Posterior vena cava (tissue), 2 donors: ENCODE measurements around the gene FBXL15. TPM values are rescaled to one million over a fixed set of nuclear protein-coding genes. Genes with fewer than 3 reads are reported as not detected.

Source experiments
- DNase-seq: peaks from one replicate; pipeline ENCODE4 v3.0.0-alpha.2; 2020; ENCODE audit warnings: low spot score
- intact Hi-C, 2 donors: fragments of 100-400 bp; cut with DNase I; formaldehyde crosslinking; loops; one replicate each; pipeline versions ENCODE4 v1.14.1 to v1.14.2; 2022 to 2023
- long read RNA-seq, 2 donors: library from polyadenylated mRNA; unstranded; transcript quantifications; one replicate each; pipeline ENCODE4 v2.0.0, GENCODE V29; 2020 to 2021
- total RNA-seq, 2 donors: library from RNA; stranded (reverse); fragmentation: NEBNext Ultra II Directional; extraction: Animal tissue kit (Norgen Biotek cat#: 25700); gene quantifications; one replicate each; pipeline ENCODE4 v1.2.1, GENCODE V29; 2021
- donor health status: DM: yes; HTN: yes; CAD: no.
- donor health status: DM: yes; HTN: yes; CAD: no.

Gene FBXL15, protein sequence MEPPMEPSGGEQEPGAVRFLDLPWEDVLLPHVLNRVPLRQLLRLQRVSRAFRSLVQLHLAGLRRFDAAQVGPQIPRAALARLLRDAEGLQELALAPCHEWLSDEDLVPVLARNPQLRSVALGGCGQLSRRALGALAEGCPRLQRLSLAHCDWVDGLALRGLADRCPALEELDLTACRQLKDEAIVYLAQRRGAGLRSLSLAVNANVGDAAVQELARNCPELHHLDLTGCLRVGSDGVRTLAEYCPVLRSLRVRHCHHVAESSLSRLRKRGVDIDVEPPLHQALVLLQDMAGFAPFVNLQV
- total RNA-seq, result 10 to 100 TPM; 10.8 to 12.4 TPM
- long read RNA-seq, donor 1, partial matches to known transcripts, result 17 of 19 reads
- long read RNA-seq, donor 1, other reads (novel, unspliced or antisense), result 0 of 19 reads
- long read RNA-seq, donor 2, transcript FBXL15-201 (4 exons, 2,362 nt), result major isoform, 18 of 155 reads
- long read RNA-seq, donor 2, partial matches to known transcripts, result 120 of 155 reads
- long read RNA-seq, donor 2, other reads (novel, unspliced or antisense), result 17 of 155 reads

DNA sequence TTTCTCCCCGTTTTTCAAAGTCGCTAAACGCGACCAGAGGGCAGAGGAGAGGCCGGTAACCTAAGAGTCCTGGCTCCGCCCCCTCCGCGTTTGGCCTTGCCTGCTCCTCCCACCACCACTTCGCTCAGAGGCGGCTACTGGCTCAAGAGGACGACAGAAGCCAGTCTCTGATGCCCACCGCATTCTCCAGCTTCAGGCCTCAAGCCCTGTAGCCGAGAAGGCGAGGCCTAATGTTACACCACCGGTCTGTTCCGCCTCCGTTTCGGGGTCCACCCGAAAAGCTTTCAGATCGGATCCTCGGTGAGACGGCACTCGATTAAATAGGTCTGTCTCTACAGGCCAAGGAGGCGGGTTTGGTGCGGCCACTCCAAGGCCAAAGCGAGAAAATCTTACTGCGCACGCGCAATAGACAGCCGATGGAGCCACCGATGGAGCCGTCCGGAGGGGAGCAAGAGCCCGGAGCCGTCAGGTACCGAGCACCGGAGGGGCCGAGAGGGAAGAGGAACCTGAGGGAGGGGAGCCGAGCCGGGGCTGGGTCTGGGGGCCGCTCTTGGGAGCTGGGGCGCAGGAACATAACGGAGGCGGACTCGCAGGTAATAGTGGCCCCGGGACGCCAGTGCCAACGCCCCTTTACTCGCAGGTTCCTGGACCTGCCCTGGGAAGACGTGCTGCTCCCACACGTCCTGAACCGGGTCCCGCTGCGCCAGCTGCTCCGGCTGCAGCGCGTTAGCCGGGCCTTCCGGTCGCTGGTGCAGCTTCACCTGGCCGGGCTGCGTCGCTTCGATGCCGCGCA is at the start of gene FBXL15:
FBXL15 (plus strand) TSS at position 123 of the 793 bp plus-strand sequence; CDS start at position 417, 294 bp downstream.
- intact Hi-C loops, result no loop called here
- peak; percentile 99 for DNase-seq

DNA sequence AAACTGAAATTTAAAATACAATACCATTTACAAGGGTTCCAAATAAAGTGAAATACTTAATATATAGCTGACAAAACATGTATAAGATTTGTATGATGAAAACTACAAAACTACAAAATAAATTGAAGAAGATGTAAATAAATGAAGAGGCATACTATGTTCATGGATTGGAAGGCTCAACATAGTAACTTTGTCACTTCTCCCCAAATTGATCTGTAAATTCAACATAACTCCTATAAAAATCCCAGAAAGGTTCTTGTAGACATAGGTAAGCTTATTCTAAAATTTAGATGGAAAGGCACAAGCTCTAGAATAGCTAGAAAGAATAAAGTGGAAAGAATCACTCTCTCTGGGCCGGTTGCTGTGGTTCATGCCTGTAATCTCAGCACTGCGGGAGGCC is 49.3 kb upstream of the FBXL15 start:
- no peak for DNase-seq

DNA sequence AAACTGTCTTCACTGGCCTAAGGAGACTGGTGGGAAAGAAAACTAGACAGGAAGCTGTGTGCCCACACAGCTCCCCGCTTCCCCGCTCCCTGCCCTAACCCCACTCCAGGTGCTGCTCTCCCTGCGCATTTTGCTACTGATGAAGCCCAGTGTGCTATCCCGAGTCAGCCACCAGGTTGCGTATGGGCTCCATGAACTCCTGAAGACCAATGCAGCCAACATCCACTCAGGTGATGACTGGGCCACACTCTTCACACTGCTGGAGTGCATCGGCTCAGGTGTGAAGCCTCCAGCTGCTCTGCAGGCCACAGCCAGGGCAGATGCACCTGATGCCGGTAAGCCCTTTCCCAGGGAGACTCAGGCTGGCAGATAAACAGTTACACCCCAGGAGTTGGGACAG is 45.4 kb upstream of the FBXL15 start:
- DNase-seq, result no peak
- intact Hi-C loops, result no loop called here

More for the DNA sequence above, 49.3 kb upstream of the FBXL15 start:
- intact Hi-C loops, result no loop called here

DNA sequence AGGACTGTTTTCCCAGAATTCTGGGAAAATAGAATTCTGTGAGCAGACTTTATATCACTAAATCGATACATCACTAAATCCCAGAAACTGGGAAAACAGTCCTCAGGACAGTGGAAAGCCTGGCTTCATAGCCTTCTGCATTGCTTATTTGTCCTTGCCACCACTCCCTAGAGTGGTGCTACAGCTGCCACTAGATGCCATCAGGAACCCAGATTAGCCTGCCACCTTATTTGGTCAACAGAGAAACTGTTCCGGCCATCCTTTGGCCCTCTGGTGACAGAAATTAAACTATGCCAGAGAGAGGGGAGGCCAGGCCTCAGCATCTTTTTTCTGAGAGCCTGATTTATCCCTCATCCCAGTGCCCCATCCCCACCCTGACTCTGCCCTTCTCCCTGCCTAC is 44.8 kb upstream of the FBXL15 start:
- intact Hi-C loops, result no loop called here
- no peak for DNase-seq

DNA sequence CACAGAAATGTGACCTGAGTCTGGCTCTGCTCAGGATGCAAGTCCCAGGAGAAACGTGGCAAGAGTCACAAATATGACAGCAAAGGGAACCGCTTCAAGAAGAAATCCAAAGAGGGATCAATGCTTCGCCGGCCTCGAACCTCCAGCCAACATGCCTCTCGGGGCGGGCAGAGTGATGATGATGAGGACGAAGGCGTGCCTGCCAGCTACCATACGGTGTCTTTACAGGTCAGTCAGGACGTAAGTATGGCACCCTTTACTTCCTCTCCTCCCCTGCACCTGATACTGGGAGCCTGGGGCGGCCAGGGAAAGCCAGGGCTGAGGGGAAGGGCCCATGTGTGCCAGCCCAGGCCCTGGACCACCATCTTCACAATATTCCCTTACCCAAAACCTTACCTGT is 43.7 kb upstream of the FBXL15 start:
- DNase-seq, result no peak
- intact Hi-C loops, result no loop called here

DNA sequence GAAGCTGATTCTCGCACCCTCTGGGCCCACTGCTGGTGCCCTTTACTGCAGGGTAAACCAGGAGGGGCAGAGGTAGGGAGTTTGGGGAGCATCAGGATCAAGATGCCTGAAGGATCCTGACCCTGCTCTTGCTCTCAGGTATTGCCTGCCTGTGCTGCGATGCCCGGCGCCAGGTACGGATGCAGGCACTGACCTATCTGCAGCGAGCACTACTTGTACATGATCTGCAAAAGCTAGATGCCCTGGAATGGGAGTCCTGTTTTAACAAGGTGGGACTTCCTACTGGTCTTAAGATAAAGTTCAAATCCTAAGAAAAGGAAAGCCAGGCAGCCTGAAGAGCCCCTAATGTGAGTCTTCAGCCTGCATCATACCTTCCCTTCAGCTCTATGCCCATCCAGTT is 41.3 kb upstream of the FBXL15 start:
- intact Hi-C loops, result no loop called here
- DNase-seq, result no peak

DNA sequence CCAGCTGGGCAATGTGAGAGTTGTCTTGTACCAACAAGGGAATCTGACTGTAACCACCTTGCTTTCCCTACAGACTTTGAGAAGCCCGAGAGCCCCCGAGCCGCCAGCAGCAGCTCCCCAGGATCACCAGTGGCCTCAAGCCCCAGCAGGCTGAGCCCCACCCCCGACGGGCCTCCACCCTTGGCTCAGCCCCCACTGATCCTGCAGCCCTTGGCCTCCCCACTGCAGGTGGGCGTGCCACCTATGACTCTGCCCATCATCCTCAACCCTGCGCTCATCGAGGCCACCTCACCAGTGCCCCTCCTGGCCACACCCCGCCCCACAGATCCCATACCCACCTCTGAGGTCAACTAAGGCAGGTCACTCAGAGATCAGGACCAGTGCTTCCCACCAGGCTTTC is 38.7 kb upstream of the FBXL15 start:
- no peak for DNase-seq
- intact Hi-C loops, result no loop called here

DNA sequence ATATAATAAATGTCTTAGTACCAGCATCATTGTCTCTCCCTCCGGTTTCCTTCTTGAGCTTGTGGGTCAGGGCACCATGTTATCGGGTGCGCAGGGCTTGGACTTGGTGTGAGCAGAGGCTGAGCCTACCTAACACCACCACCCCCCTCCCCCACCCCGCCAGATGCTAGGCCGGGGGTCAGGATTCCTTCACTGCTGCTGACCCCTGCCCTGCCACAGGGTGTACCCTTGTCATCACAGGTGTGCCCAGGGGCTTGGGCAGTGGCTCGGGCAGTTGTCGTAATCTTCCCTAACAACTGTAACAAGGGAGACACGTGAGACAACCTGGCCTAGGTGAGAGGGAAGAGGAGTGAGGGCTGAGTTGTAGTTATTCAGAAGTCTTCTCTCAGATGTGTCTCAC is 37.8 kb upstream of the FBXL15 start:
- intact Hi-C loops, result no loop called here
- no peak for DNase-seq

DNA sequence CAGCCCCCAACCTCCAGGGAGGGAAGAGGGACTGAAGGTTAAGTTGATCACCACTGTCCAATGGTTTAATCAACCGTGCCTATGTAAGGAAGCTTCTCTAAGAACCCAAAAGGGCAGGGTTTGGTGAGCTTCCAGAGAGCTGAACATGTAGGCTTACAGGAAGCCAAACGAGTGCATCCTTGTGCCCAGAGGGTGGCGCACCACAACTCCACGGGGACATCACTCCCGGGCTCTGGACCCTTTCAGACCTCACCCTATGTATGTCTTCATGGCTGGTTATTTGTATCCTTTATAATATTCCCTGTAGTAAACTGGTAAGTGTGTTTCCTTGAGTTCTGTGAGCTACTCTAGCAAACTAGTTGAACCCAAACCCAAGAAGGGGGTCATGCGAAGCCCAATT is 36.6 kb upstream of the FBXL15 start:
- intact Hi-C loops, result no loop called here
- DNase-seq, result peak; percentile 76

DNA sequence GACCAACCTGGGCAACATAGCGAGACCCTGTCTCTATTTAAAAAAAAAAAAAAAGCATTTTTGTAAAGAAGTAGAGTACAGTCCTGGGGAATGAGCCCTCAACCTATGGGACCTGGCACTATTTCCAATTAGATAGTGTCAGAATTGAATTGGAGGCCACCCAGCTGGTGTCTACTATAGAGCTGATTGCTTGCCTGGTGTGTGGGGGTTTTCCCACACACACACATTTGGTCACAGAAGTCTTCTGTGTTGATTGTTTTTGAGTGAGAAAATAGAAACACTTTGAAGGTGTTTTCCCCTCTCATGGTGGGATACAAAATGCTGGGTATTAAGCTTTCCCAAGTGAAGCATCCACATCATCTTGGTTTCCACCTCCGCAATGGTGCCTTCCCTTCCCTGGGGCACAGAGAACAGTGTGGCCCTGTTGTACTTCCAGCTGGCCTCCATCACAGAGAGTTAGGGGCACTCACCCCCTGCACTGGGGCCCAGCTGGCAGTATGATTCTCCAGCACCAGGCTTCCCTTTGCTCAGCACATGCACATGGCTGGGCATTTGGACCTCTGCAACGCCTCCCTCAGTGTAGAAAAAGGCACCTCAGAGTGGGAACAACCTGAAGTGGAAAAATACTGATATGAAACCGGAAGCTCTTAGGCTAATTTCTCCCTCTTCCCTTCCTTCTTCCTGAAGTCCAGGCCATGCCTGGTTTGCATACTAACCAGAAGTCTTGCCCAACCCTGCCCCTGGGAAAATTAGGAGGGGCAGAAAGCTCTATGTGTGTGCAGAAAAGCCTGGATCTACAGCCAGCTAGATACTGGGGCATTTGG is 35.8 kb upstream of the FBXL15 start:
- intact Hi-C loops, result no loop called here
- DNase-seq, result peak; percentile 62

DNA sequence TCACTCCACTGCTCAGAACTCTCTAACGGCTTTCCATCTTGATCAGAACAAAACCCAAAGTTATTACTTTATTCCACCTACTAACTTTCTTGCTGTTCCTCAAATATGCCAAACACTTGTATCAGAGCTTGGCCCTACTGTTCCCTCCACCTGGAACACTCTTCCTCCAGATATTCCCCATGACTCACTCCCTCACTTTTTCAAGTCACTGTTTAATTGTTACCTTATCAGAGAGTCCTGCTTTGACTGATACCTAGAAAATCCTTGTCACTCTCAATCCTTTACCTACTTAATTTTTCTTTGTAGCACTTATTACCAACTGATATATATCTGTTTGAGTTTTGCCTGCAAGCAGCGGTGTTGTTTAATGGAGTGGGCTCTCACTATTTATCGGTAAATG is 30.7 kb upstream of the FBXL15 start:
- intact Hi-C loops, result no loop called here
- DNase-seq, result no peak

DNA sequence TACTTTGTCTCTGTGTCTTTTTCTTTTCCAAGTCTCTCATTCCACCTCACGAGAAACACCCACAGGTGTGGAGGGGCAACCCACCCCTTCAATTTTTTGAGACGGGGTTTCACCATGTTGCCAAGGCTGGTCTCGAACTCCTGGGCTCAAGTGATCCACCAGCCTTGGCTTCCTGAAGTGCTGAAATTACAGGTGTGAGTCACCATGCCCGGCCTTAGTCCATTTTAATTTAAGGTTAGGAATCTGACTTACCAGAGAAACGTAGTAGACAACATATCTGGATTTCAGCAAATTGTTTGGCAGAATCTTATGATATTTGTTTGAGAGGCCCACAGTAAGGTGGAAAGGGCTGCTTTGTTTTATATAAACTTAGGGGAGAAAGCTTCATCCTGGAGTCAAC is 28.3 kb upstream of the FBXL15 start:
- intact Hi-C loops, result loop anchor here in 1 of 2 donors (2.0 kb wide), 1 partner anchor 88 kb away; no protein-coding TSS in a partner anchor
- no peak for DNase-seq

DNA sequence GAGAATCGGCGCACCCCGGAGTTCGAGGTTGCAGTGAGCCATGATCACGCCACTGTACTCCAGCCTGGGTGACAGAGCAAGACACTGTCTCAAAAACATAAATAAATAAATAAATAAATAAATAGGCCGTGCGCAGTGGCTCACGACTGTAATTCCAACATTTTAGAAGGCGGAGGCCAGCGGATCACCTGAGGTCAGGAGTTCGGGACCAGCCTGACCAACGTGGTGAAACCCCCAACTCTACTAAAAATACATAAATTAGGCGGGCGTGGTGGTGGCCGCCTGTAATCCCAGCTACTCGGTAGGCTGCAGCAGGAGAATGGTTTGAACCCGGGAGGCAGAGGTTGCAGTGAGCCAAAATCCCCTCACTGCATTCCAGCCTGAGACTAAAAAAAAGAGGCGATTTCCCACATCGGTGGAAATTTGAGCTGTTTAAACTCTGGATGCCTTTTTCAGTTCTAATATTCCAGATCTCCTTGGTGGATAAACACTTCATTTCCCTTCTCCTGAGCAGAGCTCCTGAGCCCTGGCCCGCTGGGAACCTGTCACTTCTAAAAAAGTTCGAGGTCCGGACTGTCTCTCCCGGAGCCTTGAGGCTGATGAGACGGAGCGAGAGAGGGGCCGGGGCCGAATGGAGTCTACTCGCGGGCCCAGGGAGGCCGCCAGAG is 27.1 kb upstream of the FBXL15 start:
- DNase-seq, result no peak
- intact Hi-C loops, result loop anchor here in 1 of 2 donors (2.0 kb wide), 1 partner anchor 87 kb away; no protein-coding TSS in a partner anchor

DNA sequence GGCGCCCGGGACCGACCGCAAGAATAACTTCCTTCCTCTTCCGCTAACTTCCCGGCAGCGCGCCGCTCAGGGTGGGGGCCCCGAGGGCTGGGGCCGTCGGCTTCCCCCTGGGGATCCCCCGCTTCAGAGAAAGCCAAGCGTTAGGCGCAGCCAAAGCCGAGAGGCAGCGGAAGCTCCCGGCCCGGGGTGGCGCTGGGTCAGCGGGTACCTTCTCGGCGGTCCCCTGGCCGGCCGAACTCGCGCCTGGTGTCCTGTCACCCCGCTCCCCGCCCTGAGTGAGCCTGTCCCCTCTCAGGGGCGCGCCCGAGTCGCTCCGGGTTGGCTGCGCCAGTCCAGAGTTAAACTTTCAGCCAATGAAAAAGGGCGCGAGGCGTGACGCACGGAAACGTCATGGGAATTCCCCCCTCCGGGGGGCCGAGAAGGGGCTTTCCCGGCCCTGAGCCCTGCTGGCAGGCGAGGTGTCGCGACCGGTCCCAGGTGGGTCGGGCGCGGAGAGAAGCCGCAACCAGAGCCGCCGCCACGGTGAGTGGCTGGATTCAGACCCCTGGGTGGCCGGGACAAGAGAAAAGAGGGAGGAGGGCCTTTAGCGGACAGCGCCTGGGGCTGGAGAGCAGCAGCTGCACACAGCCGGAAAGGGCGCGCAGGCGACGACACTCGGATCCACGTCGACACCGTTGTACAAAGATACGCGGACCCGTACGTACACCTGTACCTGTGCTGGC is 26.4 kb upstream of the FBXL15 start:
- peak; percentile 99 for DNase-seq
- intact Hi-C loops, result no loop called here

DNA sequence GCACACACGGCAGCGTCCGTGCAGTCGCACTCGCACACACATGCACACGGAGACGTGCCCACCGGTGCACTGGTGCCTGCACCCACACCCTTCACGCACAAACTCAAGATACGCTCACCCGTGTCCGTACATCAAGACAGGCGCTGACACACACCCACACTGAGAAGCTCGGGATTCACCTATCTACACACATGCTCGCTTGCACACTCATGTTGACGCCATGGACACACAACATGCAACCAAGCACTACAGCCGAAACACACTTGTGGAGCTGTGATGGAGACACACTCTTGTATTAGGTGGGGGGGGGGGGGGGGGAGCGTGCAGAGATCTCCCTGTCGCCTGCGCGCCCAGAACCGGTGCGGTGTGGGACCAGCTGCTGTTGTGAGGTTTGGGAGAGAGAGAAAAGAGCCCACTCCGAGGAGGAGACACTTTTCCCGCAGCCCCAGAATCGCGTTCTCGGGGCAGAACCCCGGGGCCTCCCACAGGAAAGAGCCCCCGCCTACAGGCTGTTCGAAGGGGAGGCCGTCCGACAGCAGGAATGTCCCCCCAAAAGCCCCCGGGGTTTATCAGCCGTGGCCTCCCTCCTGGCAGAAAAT is 25.7 kb upstream of the FBXL15 start:
- intact Hi-C loops, result no loop called here
- DNase-seq, result no peak

DNA sequence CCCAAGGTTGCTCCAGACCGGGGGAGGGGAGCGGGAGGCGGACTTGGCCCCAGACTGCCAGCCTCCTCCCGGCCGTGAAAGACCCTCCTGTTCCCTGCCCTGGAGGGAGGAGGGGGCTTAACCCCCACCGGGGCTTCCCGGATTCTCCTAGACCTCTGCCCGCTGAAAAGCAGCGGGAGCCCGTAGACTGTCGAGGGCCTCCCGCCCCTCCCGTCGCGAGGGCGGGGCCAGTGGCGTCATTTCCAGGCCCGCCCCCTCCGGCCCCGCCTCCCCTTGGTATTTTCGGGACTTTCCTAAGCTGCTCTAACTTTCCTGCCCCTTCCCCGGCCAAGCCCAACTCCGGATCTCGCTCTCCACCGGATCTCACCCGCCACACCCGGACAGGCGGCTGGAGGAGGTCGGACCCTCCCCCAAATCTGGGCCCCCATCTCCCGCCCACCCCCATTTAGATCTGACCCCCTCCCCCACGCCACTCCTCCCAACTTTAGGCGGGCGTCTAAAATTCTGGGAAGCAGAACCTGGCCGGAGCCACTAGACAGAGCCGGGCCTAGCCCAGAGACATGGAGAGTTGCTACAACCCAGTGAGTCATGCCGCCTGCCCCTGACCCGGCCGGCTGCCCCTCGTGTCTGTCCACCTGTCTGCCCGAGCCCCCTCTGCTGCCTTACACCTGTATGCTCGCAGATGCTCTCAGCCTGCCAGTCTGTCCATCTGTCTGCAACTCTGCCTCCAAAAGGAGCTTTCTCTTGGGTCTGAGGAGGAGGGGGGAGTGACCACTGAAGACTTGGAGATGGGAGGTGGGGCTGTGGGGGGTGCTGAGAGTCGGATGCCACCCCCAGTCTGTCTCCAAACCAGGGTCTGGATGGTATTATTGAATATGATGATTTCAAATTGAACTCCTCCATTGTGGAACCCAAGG is 25.0 kb upstream of the FBXL15 start, which contains the start of gene NFKB2:
NFKB2 (plus strand) TSS at position 306 of the 917 bp plus-strand sequence; CDS start at position 561, 255 bp downstream.
- intact Hi-C loops, result no loop called here

DNA sequence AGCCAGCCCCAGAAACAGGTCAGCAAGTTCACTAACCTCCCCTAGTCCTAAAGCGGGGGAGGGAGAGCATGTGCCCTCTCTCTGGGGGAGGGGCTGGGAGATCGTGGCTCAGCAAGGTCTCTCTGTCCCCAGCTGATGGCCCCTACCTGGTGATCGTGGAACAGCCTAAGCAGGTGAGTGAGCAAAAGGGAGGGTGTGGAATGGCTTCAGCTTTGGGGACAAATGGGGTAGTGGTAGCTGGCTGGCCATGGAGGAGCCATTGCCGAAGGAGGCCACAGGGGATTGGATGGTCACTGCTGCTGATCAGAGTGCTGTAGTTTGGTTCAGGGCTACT is 24.4 kb upstream of the FBXL15 start:
- no peak for DNase-seq
- intact Hi-C loops, result no loop called here

More for the DNA sequence above, 25.0 kb upstream of the FBXL15 start, which contains the start of gene NFKB2:
- DNase-seq, result peak; percentile 96
